SH-SY5Y (cell line): ENCODE results near the gene OR10AD1.

Experiments used
- GATA2 ChIP-seq: IDR thresholded peaks from 2 replicates; pipeline ENCODE4 v1.6.1; 2011; ENCODE audit warnings: mild to moderate bottlenecking, low read depth, low read length
- GATA3 ChIP-seq: IDR thresholded peaks from 2 replicates; pipeline ENCODE4 v1.6.1; 2011; ENCODE audit warnings: low read depth, mild to moderate bottlenecking, low read length, moderate library complexity

GRCh38 chr12:48180424-48180823, 22.7 kb downstream of the OR10AD1 start:
- TF ChIP-seq GATA3 (no peak), GATA2 (no peak)
